Activated B cell treated with CpG ODN at 0.5 μM for 24 hours (primary cell): ENCODE results near the gene TTLL6. TPM values are rescaled to one million over a fixed set of nuclear protein-coding genes. Genes with fewer than 3 reads are reported as not detected.
A peak's percentile ranks its signal among the peaks of the same experiment; 100 is the strongest.

Experiments
- ATAC-seq: fragments of 200-7000 bp; cut with Tn5 transposase; one replicate; pipeline ENCODE4 v1.10.0; 2021; ENCODE audit warnings: low read depth, mild to moderate bottlenecking, moderate library complexity
- CTCF ChIA-PET: fragments of 350-600 bp; sonication (Branson Sonifier 250); formaldehyde crosslinking; loops from one replicate; lab custom pipeline; 2021; ENCODE audit warnings: antibody characterized with exemption; lab: Charles Lee
- POLR2A ChIA-PET: fragments of 350-600 bp; sonication (Branson Sonifier 250); formaldehyde crosslinking; loops from one replicate; lab custom pipeline; 2021; ENCODE audit warnings: antibody characterized with exemption; lab: Charles Lee
- DNase-seq: peaks from one replicate; pipeline ENCODE4 v3.0.0; 2022
- H3K27ac Mint-ChIP-seq: one replicate; pipeline ENCODE4 v1.8.0; 2020; ENCODE audit warnings: mixed read lengths
- H3K27me3 Mint-ChIP-seq: one replicate; pipeline ENCODE4 v1.8.0; 2021; ENCODE audit warnings: mixed read lengths
- H3K36me3 Mint-ChIP-seq: one replicate; pipeline ENCODE4 v1.8.0; 2021; ENCODE audit warnings: low read depth, mixed read lengths
- H3K4me1 Mint-ChIP-seq: one replicate; pipeline ENCODE4 v1.8.0; 2021; ENCODE audit warnings: mixed read lengths
- H3K4me3 Mint-ChIP-seq: one replicate; pipeline ENCODE4 v1.8.0; 2020; ENCODE audit warnings: mild to moderate bottlenecking, mixed read lengths
- H3K9me3 Mint-ChIP-seq: one replicate; pipeline ENCODE4 v1.8.0; 2020; ENCODE audit warnings: mixed read lengths
- CTCF ChIP-seq: fragments of 200-600 bp; IDR thresholded peaks from one replicate; pipeline ENCODE4 v1.8.0; 2022; ENCODE audit warnings: antibody characterized with exemption, mild to moderate bottlenecking
- intact Hi-C: fragments of 100-400 bp; cut with micrococcal nuclease; formaldehyde crosslinking; loops from one replicate; pipeline ENCODE4 v1.15.1; 2024
- total RNA-seq: library from RNA; stranded (reverse); gene quantifications from 2 replicates; pipeline ENCODE4 v1.2.3, GENCODE V29; 2022

TTLL6 gene
- total RNA-seq, 1 donor from 2014 or later = not detected

GRCh38 chr17:48721009-48721402, 96.0 kb downstream of the TTLL6 start:
- Mint-ChIP-seq H3K36me3 (peaks cover 1% of the 10 kb centered on the region), H3K27me3 (peaks cover 77% of the 10 kb centered on the region), H3K9me3 (peaks cover 5% of the 10 kb centered on the region), H3K4me1 (peaks cover 38% of the 10 kb centered on the region), H3K27ac (peak overlapping the region; percentile 24), H3K4me3 (no peak overlapping the region)
- POLR2A ChIA-PET = no interaction called here
- CTCF ChIA-PET = no interaction called here
- no peak for DNase-seq
- no peak for ATAC-seq
- TF ChIP-seq CTCF = no peak
- intact Hi-C loops = no loop called here

GRCh38 chr17:48720266-48721008, 96.6 kb downstream of the TTLL6 start:
- peaks cover 1% of the 10 kb centered on the region for H3K36me3 Mint-ChIP-seq
- POLR2A ChIA-PET = no interaction called here
- CTCF ChIA-PET = no interaction called here
- peaks cover 34% of the 10 kb centered on the region for H3K4me1 Mint-ChIP-seq
- ATAC-seq = no peak
- peaks cover 5% of the 10 kb centered on the region for H3K9me3 Mint-ChIP-seq
- DNase-seq = no peak
- TF ChIP-seq CTCF = no peak
- intact Hi-C loops = no loop called here
- peaks cover 72% of the 10 kb centered on the region for H3K27me3 Mint-ChIP-seq
- H3K4me3 Mint-ChIP-seq = no peak overlapping the region
- H3K27ac Mint-ChIP-seq = peak overlapping the region; percentile 70

DNA sequence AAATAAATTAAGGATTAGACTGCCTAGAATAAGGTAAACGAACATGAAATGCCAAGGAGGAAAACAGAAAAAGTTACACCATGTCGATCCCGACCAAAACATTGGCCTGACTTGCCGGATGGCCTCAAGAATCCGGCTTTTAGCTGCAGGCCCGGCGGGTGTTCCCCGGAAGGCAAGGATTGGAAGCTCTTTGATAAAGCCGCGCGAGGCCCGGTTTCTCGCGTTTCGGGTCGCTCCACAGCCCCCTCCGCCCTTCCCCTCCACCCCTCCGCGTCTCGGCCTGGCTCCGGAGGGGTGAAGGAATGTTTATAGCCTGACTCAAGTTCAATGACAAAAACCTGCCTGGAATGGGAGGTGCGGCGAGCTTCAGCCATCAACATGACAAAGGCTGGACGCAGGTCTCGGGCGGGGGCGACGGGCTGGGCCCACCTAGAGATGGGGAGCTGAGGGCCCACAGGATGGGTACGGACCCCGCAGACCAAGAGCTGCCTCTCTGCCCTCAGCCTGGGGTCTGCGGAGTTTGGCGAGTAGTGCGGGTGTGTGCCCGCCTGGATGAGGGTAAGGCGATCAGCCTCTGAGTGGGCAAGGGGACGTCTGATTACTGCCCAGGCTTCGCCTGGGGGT, 97.3 kb downstream of the TTLL6 start:
- no peak for TF ChIP-seq CTCF
- H3K4me1 Mint-ChIP-seq = peaks cover 29% of the 10 kb centered on the region
- peaks cover 5% of the 10 kb centered on the region for H3K9me3 Mint-ChIP-seq
- H3K27ac Mint-ChIP-seq = no peak overlapping the region
- POLR2A ChIA-PET = no interaction called here
- DNase-seq (peak; percentile 15), ATAC-seq (no peak)
- intact Hi-C loops = loop anchor here (2.0 to 5.0 kb wide), 2 partner anchors 107 to 278 kb away; partner anchors contain the start of gene IGF2BP1
- peaks cover 1% of the 10 kb centered on the region for H3K36me3 Mint-ChIP-seq
- H3K27me3 Mint-ChIP-seq = peaks cover 70% of the 10 kb centered on the region
- CTCF ChIA-PET = interaction anchor here (1.2 kb wide), 1 partner anchor 102 kb away, joined by 3 read pairs; no protein-coding TSS in a partner anchor
- no peak overlapping the region for H3K4me3 Mint-ChIP-seq

DNA sequence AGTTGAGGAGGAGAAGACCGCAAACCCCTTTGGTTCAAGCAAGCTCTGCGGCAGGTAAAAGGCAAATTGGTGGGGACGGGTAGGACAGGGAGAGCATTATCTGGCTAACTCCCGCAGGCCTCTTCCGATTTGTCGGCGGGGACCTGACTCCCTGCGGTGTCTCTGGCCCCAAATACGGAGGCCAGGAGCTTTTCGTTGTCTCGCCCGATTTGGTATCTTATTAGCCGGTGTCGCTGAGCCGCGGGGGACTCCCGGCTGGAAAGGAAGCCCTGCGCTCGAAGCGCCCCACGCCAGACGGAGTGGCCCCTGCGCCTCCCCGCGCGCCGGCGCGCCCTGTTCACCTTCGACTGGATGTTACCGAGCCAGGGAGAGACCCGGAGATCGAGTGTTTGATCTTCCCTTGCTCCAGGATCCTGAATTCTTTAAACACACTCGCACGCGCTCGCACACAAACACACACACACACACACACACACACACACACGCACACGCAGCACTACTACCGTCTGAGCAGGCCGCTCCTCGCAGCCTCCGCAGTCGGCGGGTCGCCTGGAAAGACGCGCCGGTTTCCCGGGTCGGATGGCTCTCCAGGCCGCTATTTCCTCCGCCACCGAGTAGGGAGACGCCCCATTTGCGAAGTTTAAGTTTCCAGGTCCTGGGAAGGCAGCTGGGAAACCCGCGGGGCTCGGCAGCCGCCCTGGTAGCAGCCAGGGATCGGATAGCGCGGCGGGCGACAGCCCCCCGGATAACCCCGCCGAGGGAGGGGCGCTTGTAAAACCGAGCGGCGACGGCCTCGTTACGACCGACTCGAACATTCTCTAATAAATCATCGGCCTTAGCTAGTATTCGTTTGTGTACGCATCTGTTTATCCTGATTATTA, 98.0 kb downstream of the TTLL6 start:
- peak overlapping the region; percentile 38 for H3K4me3 Mint-ChIP-seq
- ChIA-PET CTCF (interaction anchor here (1.2 kb wide), 1 partner anchor 101 kb away, joined by 3 read pairs; no protein-coding TSS in a partner anchor), POLR2A (no interaction called here)

More for the DNA sequence above, 98.0 kb downstream of the TTLL6 start:
- Mint-ChIP-seq H3K36me3 (peaks cover 1% of the 10 kb centered on the region), H3K27ac (peak overlapping the region; percentile 56), H3K9me3 (peaks cover 5% of the 10 kb centered on the region), H3K4me1 (peaks cover 22% of the 10 kb centered on the region), H3K27me3 (peaks cover 70% of the 10 kb centered on the region)
- TF ChIP-seq CTCF = no peak
- ATAC-seq (no peak), DNase-seq (peak; percentile 34)
- intact Hi-C loops = loop anchor here (2.0 to 5.0 kb wide), 2 partner anchors 106 to 278 kb away; partner anchors contain the start of gene IGF2BP1
